HFF-Myc (cell line): Measurements from ENCODE around the gene TBCC.
"Not testable (repeated sequence)": the region's sequence is repeated elsewhere in the genome, so short reads cannot be mapped to it uniquely, and the experiment has no call there.

Experiments used
- DNase-seq: peaks from one replicate; pipeline ENCODE4 v3.0.0-alpha.2; 2011; ENCODE audit warnings: low read depth; ENCODE audit errors: extremely low read depth
- H3K4me3 ChIP-seq: replicated peaks from 2 replicates; pipeline ENCODE4 v1.5.1; 2011; ENCODE audit warnings: low read depth, mild to moderate bottlenecking, control low read depth, low read length
- CTCF ChIP-seq: IDR thresholded peaks from 2 replicates; pipeline ENCODE4 v1.5.1; 2012; ENCODE audit warnings: mild to moderate bottlenecking, low read depth, low read length, control low read depth; ENCODE audit errors: missing control alignments

Gene TBCC

GRCh38 chr6:42781546-42781795, 35.6 kb upstream of the TBCC start:
- no peak for TF ChIP-seq CTCF
- H3K4me3 ChIP-seq = peak overlapping the region; percentile 86
- no peak for DNase-seq

- TF ChIP-seq CTCF = no peak
- DNase-seq = no peak
- no peak overlapping the region for H3K4me3 ChIP-seq
Observed at GRCh38 chr6:42779521-42779920, 33.6 kb upstream of the TBCC start.

- no peak for TF ChIP-seq CTCF
- no peak for DNase-seq
- no peak overlapping the region for H3K4me3 ChIP-seq
Observed at GRCh38 chr6:42778122-42778521, 32.2 kb upstream of the TBCC start.

- no peak for TF ChIP-seq CTCF
- H3K4me3 ChIP-seq = no peak overlapping the region
- no peak for DNase-seq
Observed at GRCh38 chr6:42777126-42777822, 31.4 kb upstream of the TBCC start.

GRCh38 chr6:42774821-42775487, 29.1 kb upstream of the TBCC start:
- H3K4me3 ChIP-seq, DNase-seq: not testable (repeated sequence)

GRCh38 chr6:42774201-42774600, 28.3 kb upstream of the TBCC start:
- no peak for TF ChIP-seq CTCF
- H3K4me3 ChIP-seq = no peak overlapping the region
- DNase-seq = no peak

- no peak for DNase-seq
- H3K4me3 ChIP-seq = no peak overlapping the region
- TF ChIP-seq CTCF = no peak
Observed at GRCh38 chr6:42771741-42772100, 25.8 kb upstream of the TBCC start.
